ENCODE results near the gene MADCAM1.

MADCAM1 gene

GRCh38 chr19:488505-489417 is 7.5 kb upstream of the MADCAM1 start:
- DNase-seq (ENCODE audit: low read depth): peak; percentile 93

GRCh38 chr19:489418-490196 is 6.7 kb upstream of the MADCAM1 start:
- DNase-seq (ENCODE audit: low read depth): no peak

GRCh38 chr19:491146-491741 is 5.0 kb upstream of the MADCAM1 start:
- DNase-seq (ENCODE audit: low read depth): no peak

GRCh38 chr19:492091-492531 is 4.2 kb upstream of the MADCAM1 start:
- DNase-seq (ENCODE audit: low read depth): peak; percentile 24

- DNase-seq (ENCODE audit: low read depth): no peak
Measured at GRCh38 chr19:493391-494170, 2.7 kb upstream of the MADCAM1 start.

GRCh38 chr19:494171-495080 is 1.9 kb upstream of the MADCAM1 start:
- DNase-seq (ENCODE audit: low read depth): no peak

GRCh38 chr19:495081-495401 is 1.2 kb upstream of the MADCAM1 start:
- DNase-seq (ENCODE audit: low read depth): no peak

GRCh38 chr19:495402-496111 is 729 bp upstream of the MADCAM1 start:
- no peak for DNase-seq (ENCODE audit: low read depth)

- no peak for DNase-seq (ENCODE audit: low read depth)
Measured at GRCh38 chr19:496986-497385, 700 bp downstream of the MADCAM1 start.

- DNase-seq (ENCODE audit: low read depth): no peak
Measured at GRCh38 chr19:497491-497868, 1.2 kb downstream of the MADCAM1 start.

- DNase-seq (ENCODE audit: low read depth): no peak
Measured at GRCh38 chr19:497869-498510, 1.7 kb downstream of the MADCAM1 start.

GRCh38 chr19:498511-498891 is 2.2 kb downstream of the MADCAM1 start:
- no peak for DNase-seq (ENCODE audit: low read depth)

GRCh38 chr19:498977-499623 is 2.8 kb downstream of the MADCAM1 start:
- DNase-seq (ENCODE audit: low read depth): no peak

- no peak for DNase-seq (ENCODE audit: low read depth)
Measured at GRCh38 chr19:501646-502045, 5.4 kb downstream of the MADCAM1 start.

- DNase-seq (ENCODE audit: low read depth): no peak
Measured at GRCh38 chr19:504616-505015, 8.3 kb downstream of the MADCAM1 start.

- peak; percentile 89 for DNase-seq (ENCODE audit: low read depth)
Measured at GRCh38 chr19:506404-507285, 10.4 kb downstream of the MADCAM1 start.

- peak; percentile 64 for DNase-seq (ENCODE audit: low read depth)
Measured at GRCh38 chr19:507286-508203, 11.3 kb downstream of the MADCAM1 start, which contains the start of gene TPGS1. Gene TPGS1 (plus strand): TSS chr19:507497. CDS start chr19:507507, 10 bp downstream.

Data from activated T-cell treated with anti-CD3 and anti-CD28 coated beads for 1 hour (primary cell).